ENCODE data around the gene LDHAL6B. TPM values are rescaled to one million over a fixed set of nuclear protein-coding genes. Genes with fewer than 3 reads are reported as not detected.
A peak's percentile ranks its signal among the peaks of the same experiment; 100 is the strongest.
"Not testable (repeated sequence)": the region's sequence is repeated elsewhere in the genome, so short reads cannot be mapped to it uniquely, and the experiment has no call there.

LDHAL6B gene
- total RNA-seq, 6 donors from 2014 or later, result 2.1 TPM; not detected in 5

- H3K36me3 ChIP-seq, result peaks cover 0 to 65% (median 17%) of the 10 kb centered on the region in 4 donors
- H3K27me3 ChIP-seq, result no peaks in the 10 kb centered on the region
- WGBS, 2 donors, result 59 to 85% methylated on average over 7 to 9 of the region's 9 CpGs
- peak overlapping the region in 3 of 4 donors; percentile 33 to 50 (median 49) for H3K27ac ChIP-seq
- DNase-seq, result no peak
- H3K4me3 ChIP-seq, result no peak overlapping the region
- H3K4me1 ChIP-seq, result peaks cover 2 to 7% (median 5%) of the 10 kb centered on the region in 4 donors
- TF ChIP-seq POLR2AphosphoS5 (IDR thresholded peaks at IDR 0.05) (no peak), CTCF (IDR thresholded peaks at IDR 0.05) (no peak)
- no peak for ATAC-seq (ENCODE audit: low FRiP score in 2 of 2)
- H3K9me3 ChIP-seq, result no peaks in the 10 kb centered on the region
These were observed 47.4 kb upstream of the LDHAL6B start for GRCh38 chr15:59159210-59159609.

GRCh38 chr15:59160880-59161593, 45.6 kb upstream of the LDHAL6B start:
- DNase-seq (peak in 1 of 2 donors; percentile 71), ATAC-seq (ENCODE audit: low FRiP score in 2 of 2) (no peak)
- Histone ChIP-seq H3K27me3 (no peaks in the 10 kb centered on the region), H3K27ac (no peak overlapping the region), H3K4me3 (no peak overlapping the region), H3K9me3 (no peaks in the 10 kb centered on the region), H3K4me1 (peaks cover 2 to 10% (median 7%) of the 10 kb centered on the region in 4 donors), H3K36me3 (peaks cover 0 to 47% (median 15%) of the 10 kb centered on the region in 4 donors)
- 88 to 92% methylated on average over 15 to 23 of the region's 23 CpGs for WGBS, 2 donors
- TF ChIP-seq CTCF (IDR thresholded peaks at IDR 0.05) (peak in 3 of 6 experiments; percentile 29 to 33 (median 32)), POLR2AphosphoS5 (IDR thresholded peaks at IDR 0.05) (no peak)

GRCh38 chr15:59162080-59162479, 44.6 kb upstream of the LDHAL6B start:
- not testable (repeated sequence) for ATAC-seq (ENCODE audit: low FRiP score in 2 of 2); H3K9me3 ChIP-seq; H3K27ac ChIP-seq; DNase-seq; H3K4me3 ChIP-seq; H3K27me3 ChIP-seq
- peaks cover 0 to 39% (median 14%) of the 10 kb centered on the region in 4 donors for H3K36me3 ChIP-seq
- peaks cover 2 to 16% (median 8%) of the 10 kb centered on the region in 4 donors for H3K4me1 ChIP-seq
- WGBS, 2 donors, result 96% methylated on average over 8 of the region's 8 CpGs

- H3K27me3 ChIP-seq, result no peaks in the 10 kb centered on the region
- H3K27ac ChIP-seq, result peak overlapping the region in 2 of 4 donors; percentile 55 to 72
- no peak for TF ChIP-seq POLR2AphosphoS5 (IDR thresholded peaks at IDR 0.05)
- TF ChIP-seq EP300 (IDR thresholded peaks at IDR 0.05), result no peak
- no peak for TF ChIP-seq POLR2A (IDR thresholded peaks at IDR 0.05)
- no peak for TF ChIP-seq CTCF (IDR thresholded peaks at IDR 0.05)
- peaks cover 0 to 16% (median 10%) of the 10 kb centered on the region in 4 donors for H3K4me1 ChIP-seq
- DNase-seq (no peak), ATAC-seq (ENCODE audit: low FRiP score in 2 of 2) (no peak)
- H3K4me3 ChIP-seq, result no peak overlapping the region
- whole genome bisulfite sequencing, 2 donors, result 72 to 79% methylated on average over 3 of the region's 3 CpGs
- no peaks in the 10 kb centered on the region for H3K9me3 ChIP-seq
- peaks cover 0 to 17% (median 11%) of the 10 kb centered on the region in 4 donors for H3K36me3 ChIP-seq
These were observed 40.9 kb upstream of the LDHAL6B start for GRCh38 chr15:59165726-59166125.

- Histone ChIP-seq H3K36me3 (peaks cover 0 to 19% (median 8%) of the 10 kb centered on the region in 4 donors), H3K27me3 (no peaks in the 10 kb centered on the region), H3K4me1 (peaks cover 0 to 16% (median 10%) of the 10 kb centered on the region in 4 donors), H3K9me3 (no peaks in the 10 kb centered on the region), H3K4me3 (no peak overlapping the region), H3K27ac (peak overlapping the region in 2 of 4 donors; percentile 55 to 72)
- TF ChIP-seq EP300 (IDR thresholded peaks at IDR 0.05), result no peak
- TF ChIP-seq CTCF (IDR thresholded peaks at IDR 0.05), result no peak
- no peak for TF ChIP-seq POLR2AphosphoS5 (IDR thresholded peaks at IDR 0.05)
- no peak for TF ChIP-seq POLR2A (IDR thresholded peaks at IDR 0.05)
- ATAC-seq (ENCODE audit: low FRiP score in 2 of 2) (no peak), DNase-seq (no peak)
- 53 to 64% methylated on average over 4 of the region's 4 CpGs for WGBS, 2 donors
These were observed 40.5 kb upstream of the LDHAL6B start for GRCh38 chr15:59166166-59166565.
